Neural progenitor cell (in vitro differentiated cells): ENCODE measurements around the gene RBM6.

ENCODE experiments used
- EZH2 ChIP-seq: fragments of 200-600 bp; sonication (generic); IDR thresholded peaks from 2 replicates; pipeline ENCODE4 v1.6.1; 2017; ENCODE audit warnings: antibody characterized with exemption, mild to moderate bottlenecking, moderate library complexity
- TF ChIP-seq, protein P1 (sequence below): fragments of 200-600 bp; sonication (generic); IDR thresholded peaks from 2 replicates; pipeline ENCODE4 v1.5.1; 2017; ENCODE audit warnings: antibody characterized with exemption, mild to moderate bottlenecking

DNA sequence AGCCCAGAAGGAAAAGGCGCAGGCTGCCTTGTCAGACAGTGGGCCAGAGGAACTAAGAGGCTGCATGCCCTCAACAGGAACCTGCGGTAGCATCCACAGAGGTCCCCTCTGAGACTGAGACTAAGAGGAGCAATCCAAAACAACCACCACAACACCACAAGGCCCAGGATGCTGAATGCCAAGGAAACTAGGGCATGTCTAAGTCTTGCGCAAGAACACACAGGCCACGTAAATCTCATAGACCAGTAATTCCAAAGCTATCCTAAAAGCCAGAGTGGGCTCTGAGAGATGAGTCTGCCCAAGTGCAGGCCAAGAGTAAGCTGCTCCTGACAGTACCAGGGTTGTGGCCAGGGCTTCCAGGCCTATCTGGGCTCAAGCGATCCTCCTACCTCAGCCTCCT, 23.3 kb upstream of the RBM6 start:
- TF ChIP-seq, protein P1, sequence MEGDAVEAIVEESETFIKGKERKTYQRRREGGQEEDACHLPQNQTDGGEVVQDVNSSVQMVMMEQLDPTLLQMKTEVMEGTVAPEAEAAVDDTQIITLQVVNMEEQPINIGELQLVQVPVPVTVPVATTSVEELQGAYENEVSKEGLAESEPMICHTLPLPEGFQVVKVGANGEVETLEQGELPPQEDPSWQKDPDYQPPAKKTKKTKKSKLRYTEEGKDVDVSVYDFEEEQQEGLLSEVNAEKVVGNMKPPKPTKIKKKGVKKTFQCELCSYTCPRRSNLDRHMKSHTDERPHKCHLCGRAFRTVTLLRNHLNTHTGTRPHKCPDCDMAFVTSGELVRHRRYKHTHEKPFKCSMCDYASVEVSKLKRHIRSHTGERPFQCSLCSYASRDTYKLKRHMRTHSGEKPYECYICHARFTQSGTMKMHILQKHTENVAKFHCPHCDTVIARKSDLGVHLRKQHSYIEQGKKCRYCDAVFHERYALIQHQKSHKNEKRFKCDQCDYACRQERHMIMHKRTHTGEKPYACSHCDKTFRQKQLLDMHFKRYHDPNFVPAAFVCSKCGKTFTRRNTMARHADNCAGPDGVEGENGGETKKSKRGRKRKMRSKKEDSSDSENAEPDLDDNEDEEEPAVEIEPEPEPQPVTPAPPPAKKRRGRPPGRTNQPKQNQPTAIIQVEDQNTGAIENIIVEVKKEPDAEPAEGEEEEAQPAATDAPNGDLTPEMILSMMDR: no peak
- no peak for TF ChIP-seq EZH2
